HG03439 (cell line): ENCODE results near the gene ABI1.

Source experiments
- ATAC-seq: cut with Tn5 transposase; IDR thresholded peaks from one replicate; pipeline ENCODE4 v1.9.1; 2021; ENCODE audit warnings: mild to moderate bottlenecking, moderate library complexity; ENCODE audit not compliant: unreplicated experiment

Gene ABI1

DNA sequence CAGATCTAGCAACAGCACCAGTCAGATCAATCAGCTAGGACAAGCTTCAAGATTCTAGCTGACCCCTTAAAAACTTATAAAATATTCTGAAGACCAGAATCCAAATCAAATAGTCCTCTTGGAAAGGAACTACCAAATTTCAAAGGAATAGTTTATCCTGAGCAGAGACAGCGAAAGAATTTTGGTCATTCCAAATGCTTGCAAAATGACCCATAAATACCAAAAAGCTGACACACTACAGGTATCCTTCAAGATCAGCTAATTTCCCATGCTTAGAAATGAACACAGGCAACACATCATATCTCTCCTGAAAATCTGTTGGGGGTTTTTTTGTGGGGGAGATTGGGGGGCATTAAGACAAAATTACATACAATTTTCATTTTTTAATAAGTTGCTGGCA, 84.5 kb downstream of the ABI1 start:
- ATAC-seq = no peak

DNA sequence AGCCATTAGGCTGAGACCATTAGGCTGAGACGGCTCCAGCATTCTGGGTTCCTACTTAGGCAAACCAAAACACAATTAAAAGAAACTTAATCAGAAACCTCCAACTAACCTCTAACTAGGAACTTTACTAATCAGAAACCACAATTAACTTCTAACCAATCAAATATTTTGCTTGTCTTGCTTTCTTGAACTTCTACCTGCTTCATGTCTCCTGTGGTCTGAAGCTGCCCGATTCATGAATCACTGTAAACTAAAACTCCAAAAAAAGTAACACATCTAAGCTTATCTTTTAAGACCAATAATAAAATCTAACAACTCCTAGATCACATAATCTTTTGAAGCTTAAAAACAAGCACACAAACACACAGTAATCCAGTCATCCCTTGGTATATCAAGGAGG, 87.1 kb downstream of the ABI1 start:
- no peak for ATAC-seq

DNA sequence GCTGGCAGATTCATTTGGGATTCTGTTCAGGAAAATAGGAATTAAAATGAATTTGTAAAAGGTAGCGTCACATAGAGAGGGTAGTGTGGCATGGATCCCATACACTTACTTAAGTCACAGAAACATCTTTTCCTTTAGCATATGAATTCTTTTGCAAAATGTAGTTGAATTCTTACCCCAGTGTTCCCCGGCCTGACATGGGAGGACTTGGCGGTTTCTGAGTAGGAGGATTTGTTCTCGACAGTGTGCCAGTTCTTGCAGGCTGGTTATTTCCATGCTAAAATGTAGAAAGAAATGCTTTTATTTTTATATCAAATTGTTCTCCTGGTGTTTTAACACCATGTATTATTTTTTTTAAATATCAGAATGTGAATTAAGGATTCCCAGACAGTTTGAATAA, 90.7 kb downstream of the ABI1 start:
- no peak for ATAC-seq

DNA sequence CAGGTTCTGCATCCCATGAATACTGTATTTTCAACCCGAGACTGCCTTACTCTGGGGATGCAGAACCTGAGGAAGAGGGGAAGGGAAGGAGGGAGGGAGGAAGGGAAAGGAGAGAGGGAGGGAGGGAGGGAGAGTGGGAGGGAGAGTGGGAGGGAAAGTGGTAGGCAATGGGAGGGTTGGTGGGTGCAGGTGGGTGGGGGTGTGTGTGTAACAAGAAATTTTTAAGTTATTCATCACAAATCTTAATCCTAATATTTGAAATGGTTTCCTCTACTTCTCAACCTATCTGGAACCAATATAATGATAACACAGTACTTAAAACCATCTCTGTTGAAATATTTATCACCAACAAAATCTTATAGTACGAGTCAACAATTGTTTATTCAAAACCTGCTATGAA, 95.2 kb downstream of the ABI1 start:
- no peak for ATAC-seq

DNA sequence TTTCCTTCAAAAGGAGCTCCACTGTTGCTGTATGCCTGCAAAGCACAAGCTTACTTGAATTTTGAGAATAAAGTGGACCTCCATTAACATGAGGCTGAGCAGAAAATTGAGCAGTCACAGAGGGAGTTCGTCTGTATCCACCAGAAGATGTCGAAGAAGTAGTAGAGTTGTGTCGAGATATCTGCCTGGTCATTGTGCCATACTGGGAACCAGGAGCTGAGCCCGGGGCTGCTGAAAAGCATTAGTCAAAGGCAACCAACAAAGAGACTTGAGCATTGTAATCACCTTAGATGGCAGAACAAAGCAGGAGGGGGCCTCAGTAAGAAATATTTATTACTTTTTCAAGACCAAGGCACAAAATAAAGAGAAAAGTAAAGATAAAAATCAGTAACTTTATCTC, 101.8 kb downstream of the ABI1 start:
- no peak for ATAC-seq

DNA sequence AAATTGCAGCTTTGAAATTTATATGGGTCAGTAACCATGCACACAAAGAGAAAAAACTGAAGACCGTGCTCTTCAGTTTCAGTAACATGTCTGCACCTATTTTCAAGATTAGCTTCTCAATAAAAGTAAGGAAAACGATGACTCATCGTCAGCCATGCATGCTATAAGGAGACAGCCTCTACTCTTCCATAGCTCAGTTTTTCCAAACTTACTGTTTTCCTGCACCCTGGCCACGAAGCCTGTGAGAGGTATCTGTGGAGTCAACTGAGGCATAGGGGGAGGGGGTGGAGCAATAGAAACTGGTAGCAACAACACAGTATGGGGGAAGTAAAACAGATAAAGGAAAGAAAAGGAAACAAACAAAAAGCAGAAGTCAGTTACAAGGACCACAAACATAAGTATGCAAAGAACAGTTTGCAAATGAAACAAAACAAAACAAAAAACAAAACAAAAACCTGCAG, 105.3 kb downstream of the ABI1 start:
- ATAC-seq = peak; percentile 83

DNA sequence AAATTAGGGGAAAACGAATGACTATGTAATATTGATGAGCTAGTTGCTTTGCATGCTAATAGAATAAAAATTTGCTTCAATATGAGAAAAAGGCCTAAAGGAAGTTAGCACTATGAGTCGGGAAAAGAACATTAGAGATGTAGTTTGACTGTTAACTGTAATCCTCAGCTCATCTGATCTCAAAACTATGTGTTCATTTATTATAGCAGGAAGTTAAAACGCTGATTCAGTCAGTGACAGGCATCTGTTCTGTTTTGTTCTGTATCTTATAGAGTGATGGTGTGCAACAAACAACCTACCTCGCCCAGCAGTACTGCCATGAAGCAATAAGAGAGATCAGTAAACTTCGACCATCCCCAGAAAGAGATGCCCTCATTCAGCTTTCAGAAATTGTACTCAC, 114.7 kb downstream of the ABI1 start:
- ATAC-seq = no peak

DNA sequence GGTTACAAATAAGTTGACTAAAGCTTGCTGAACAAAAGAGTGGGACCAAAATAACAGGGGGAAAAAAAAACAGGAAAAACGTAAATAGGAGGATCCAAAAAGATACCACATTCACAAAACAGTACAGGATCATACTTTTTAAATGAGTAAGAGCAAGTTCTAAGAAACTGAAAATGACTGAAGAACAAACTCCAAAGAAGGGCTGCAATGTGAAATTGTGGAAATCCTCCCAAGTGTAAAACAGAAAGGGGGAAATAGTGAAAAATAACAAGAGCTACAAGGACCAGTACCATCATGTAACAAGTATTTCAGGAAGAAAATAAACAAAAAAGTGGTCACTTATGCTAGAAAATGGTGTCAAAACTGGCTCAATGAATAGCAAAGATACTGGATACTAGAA, 116.9 kb downstream of the ABI1 start:
- ATAC-seq = no peak

DNA sequence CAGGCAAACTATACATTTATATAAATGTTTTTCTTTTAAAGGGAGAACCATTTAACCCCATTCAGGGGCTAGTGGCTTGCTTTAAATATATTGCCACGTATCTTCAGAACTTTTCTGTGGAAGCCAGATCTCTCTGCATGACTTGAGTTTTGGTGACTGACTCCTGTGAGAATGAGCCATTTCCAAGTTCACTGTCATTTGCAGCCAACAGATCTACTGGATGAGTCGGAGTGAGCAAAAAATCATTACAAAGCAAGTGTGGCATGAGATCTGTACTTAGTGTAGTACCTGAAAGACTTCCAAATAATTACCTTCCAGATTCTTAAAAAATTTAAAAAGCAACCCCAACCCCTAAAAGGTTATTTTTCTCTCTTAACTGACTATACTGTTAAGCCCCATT, 117.7 kb downstream of the ABI1 start:
- ATAC-seq = no peak

DNA sequence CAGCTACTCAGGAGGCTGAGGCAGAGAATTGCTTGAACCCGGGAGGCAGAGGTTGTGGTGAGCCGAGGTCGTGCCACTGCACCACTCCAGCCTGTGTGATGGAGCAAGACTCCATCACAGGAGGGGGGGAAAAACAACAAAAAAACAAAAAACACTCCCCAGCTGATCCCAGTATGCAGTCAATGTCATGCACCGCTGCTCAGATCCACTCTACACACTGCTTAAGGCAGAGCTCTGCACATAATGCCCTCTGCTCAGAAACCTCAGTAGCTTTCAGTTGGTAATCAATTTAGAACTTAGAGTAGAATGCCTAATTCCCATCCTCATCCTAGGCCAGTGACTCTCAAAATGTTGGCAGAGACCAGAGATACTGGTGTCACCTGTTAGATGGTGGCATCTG, 119.4 kb downstream of the ABI1 start:
- ATAC-seq = no peak

DNA sequence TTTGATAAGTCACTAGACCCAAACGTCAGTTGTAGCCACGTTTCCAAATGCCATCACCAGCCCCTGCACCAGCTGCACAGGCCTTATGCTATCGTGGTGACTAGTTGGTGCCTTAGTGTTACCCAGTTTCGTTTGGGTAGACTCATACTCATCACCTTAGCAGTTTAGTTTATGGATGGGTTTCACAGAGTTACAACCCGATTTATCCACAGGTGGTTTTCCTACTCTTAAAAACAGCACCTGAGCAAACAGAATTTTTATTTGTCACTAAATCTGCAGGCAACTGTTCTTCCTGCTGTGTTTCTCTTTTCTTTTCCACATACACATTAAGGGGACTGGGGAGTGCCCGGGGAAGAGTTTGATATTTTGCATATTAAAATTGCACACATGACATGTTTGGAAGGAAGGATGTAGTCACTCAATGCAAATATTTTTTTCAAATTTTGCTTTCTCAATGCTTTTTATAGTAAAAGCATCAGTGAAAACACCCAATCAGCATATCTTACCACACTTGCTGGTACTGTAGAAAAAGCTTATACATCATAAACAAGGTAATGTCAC, 121.6 kb downstream of the ABI1 start:
- ATAC-seq = peak; percentile 26

DNA sequence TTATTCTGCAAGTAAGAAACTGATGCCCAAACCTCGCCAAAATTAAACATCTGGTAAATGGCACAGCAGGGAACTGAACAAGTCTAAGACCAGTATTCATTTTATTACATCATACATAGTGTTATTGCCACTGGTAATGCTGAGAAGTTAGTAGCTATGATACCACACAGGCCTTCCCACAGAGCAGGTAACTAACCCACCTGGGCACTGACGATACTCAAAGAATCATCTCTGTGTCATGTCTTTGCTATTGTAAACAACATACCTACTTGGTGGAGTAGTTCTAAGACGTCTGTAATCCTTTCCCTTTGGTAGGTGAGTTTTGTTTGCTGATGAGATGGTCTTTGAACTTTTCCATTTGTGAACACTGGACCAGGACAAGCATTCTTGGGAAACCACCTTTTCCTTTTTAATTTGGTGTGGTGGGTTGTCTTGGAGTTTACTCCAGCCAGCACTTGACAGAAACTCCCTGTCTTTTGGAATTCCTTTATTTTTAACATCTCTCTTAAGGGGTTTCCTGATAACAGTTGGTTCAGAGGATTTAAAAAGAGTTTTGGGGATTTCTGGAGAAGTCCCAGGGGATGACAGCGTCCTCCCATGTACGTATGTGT, 122.4 kb downstream of the ABI1 start:
- ATAC-seq = no peak

DNA sequence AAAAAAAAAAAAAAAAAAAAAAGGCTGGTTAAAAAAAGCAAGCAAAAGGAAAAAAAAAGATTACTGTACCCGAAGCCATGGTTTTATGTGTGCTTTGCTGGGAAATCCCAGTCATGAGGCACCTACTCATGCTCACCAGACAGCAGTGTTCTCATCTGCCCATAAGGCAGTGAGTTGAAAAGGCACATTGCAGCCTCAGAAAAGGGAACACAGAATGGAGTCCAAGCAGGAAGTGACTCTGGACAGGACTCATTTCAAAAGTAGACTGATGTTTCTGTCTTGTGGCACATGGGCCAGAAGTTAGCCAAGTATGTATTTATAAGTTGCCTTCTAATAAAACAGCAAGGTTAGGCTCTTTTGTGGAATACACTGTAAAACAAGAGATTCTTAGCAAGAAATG, 123.0 kb downstream of the ABI1 start:
- ATAC-seq = peak; percentile 69

DNA sequence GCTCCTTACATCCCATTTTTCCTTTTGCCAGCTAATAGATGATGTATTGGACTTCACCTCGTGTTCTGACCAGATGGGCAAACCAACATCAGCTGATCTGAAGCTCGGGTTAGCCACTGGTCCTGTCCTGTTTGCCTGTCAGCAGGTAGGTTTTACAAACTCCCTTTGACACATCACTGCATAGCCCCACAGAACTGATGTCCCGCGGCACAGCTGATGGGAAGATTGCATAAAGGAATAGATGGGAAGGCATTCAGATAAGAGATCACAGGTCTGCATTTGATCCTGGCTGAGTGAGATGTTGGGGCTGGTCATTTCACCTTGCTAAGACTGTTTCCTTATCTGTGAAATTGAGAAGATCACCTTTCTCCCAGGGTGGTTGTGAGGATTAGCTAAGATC, 125.3 kb downstream of the ABI1 start:
- no peak for ATAC-seq

DNA sequence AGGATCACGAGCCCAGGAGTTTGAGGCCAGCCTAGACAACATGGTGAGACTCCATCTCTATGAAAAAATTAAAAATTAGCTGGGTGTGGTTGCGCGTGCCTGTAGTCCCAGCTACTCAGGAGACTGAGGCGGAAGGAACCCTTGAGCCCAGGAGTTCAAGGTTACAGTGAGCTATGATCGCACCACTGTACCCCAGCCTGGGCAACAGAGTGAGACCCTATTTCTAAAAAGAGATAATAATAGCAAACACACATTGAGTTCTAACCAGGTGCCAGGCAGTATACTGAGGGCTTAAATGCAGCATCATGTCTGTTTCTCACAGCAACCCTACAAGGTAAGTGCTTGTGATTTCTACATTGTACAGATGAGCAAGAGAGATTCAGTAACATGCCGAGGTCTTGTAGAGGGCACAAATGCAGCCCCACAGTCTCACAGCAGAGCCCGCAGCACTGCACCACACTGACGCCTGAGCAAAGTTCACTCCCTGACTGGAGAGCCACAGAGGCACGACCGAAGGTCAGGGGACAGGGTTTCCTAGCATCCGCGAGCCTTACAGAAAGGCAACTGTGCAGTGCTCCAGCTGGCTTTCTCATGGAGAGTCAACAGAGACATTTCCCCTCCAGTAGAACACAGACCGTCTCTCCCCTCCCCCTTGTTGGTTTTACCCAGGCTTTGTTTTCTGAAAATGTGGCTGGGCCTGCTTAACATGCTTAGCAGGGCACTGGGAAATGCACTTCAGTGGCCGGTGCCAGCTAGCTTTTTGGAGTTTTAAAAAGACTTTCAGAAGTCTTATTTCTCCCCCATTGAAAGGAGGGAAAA, 126.8 kb downstream of the ABI1 start:
- ATAC-seq = no peak

DNA sequence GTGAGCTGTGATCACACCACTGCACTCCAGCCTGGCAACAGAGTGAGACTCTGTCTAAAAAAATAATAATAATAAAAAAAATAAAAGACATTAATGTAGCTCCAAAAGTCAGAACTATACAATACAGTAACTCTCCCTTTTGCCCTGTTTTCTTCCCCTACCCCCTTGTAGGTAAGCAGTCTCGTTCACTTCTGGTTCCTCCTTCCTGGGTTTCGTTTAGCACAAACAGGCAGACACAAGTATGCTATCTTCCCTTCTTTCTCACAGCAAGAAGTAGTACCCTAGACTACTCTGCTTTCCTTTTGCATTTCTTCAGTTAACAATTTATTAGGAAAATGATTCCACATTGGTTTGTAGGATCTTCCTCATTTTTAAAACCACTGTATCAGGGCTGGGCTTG, 130.2 kb downstream of the ABI1 start:
- no peak for ATAC-seq

DNA sequence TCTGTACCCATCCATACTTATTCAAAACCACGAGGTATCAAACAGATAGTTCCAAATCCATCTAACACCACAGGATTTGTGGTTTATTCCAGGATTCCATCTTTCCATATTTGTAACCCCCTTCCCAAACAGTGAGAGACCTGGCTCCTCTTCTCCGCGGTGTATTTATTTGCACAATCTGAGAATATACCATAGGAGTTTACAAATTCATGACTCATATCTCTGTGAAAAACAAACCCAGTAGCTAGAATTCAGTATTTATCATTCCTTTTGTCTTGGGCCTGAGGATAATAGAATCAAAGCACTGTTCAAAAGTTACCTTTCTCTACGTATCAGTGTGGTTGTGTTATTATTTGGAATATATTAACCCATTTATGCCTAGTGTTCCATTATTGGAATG, 131.4 kb downstream of the ABI1 start:
- ATAC-seq = no peak

DNA sequence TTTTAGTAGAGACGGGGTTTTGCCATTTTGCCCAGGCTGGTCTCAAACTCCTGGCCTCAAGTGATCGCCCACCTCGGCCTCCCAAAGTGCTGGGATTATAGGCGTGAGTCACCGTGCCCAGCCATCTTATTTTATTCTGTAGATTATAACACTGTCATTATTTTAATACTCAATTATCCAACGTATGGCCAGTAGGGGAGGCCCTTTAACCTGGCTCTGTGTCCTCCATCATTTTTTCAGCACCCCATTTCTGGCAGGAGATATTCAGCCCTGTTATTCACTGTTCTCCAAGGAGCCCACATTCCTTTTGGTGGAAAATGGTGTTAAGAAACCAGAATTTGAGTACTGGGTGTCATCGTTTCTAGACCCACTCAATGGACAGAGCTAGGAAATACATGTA, 131.8 kb downstream of the ABI1 start:
- no peak for ATAC-seq

DNA sequence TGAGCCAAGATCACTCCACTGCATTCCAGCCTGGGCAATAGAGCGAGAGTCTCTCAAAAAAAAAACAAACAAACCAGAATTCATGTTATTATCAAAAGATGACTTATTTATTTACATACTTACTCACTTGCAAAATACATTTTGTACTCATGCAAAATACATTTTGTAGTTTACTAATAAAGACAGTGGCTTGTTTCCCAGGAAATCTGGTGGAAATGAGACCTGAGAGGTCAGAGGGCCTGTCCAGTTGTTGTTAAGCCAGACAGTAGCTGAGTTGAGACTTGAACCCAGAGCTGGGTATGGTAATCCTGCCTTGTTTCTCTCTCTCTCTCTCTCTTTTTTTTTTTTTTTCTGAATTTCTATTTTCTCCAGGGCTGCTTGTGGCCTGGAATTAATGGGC, 133.8 kb downstream of the ABI1 start:
- no peak for ATAC-seq

DNA sequence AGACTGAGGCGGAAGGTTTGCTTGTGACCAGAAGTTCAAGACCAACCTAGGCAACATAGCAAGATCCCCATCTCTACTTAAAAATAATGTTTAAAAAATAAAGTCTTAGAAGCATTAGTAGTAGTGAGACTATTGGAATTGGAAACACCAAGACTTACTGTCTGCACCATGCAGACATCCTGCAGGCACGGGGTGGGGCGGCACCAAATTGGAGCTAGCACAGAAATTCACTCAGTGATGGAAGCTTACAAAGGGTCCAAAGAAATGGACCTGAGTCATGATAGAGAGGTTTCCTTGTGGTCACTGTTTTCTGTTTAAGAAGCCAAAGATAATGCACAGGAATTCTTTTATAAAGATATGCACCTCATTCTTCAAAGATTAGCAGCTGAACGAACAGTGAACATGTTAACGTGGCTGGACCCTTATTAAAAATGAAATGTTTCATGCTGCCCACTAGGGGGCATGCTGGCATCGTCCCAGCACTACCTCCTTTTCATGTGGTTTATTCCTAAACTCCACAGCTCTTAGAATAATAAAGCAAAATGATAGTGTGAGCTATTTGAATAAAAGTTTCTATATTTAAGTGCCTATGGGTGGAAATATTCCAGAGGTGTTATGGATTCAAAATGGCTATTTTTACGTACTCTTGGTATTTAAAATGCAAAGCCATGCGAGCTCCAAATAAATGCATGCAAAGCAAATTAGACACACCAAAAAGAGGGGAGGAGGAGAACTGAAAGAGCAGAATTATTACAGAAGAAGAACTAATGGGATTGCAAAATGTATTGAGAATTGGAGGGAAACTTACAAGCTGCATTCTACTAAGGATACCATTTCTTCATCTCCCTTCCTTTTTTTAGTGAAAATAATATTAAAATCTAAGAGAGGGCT, 134.7 kb downstream of the ABI1 start:
- peak; percentile 69 for ATAC-seq

DNA sequence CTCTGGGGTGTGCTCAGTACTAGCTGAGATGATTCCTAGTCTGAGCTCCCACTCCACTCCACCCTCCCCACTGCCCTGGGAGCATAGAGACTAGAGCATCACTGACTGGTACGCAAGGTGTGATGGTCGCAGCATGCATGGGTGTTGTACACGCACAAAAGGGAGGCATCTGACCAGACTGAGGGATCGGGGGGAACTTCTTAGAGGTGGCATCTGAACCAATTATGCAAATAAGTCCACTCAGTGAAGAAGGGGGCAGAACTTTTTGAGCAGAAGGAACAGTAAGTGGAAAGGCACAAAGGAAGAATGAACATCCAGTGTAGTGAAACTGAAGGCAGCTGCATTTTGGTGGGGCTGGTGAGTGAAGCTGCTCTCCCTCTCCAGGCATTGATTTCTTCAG, 137.7 kb downstream of the ABI1 start:
- no peak for ATAC-seq
